SK-N-SH treated with all-trans-retinoic acid at 6 μM for 48 hours (cell line): ENCODE data around the gene TNNI3K.

Experiments used
- ATAC-seq: fragments of 200-7000 bp; cut with Tn5 transposase; 3 replicates; pipeline ENCODE4 v1.9.1; 2020; ENCODE audit warnings: mild to moderate bottlenecking, moderate library complexity
- ARNTL ChIP-seq: fragments of 450-650 bp; formaldehyde crosslinking; IDR thresholded peaks from 2 replicates; pipeline ENCODE4 v1.5.0; 2020; ENCODE audit warnings: low read depth, mild to moderate bottlenecking, moderate library complexity, borderline replicate concordance
- BACH2 ChIP-seq: fragments of 250-450 bp; sonication (Bioruptor Pico); IDR thresholded peaks from 2 replicates; pipeline ENCODE4 v1.9.0; 2021; ENCODE audit warnings: mild to moderate bottlenecking, borderline replicate concordance
- CSDC2 ChIP-seq: fragments of 250-450 bp; sonication (Bioruptor Pico); IDR thresholded peaks from 2 replicates; pipeline ENCODE4 v1.5.0; 2020; ENCODE audit warnings: mild to moderate bottlenecking, moderate library complexity
- ESRRG ChIP-seq: fragments of 250-450 bp; sonication (Bioruptor Pico); IDR thresholded peaks from 2 replicates; pipeline ENCODE4 v1.6.1; 2021; ENCODE audit warnings: mild to moderate bottlenecking
- ISL1 ChIP-seq: fragments of 250-450 bp; sonication (Bioruptor Pico); IDR thresholded peaks from 2 replicates; pipeline ENCODE4 v2.1.2; 2022; ENCODE audit warnings: mild to moderate bottlenecking, moderate library complexity
- OSR1 ChIP-seq: fragments of 250-450 bp; sonication (Bioruptor Pico); IDR thresholded peaks from 2 replicates; pipeline ENCODE4 v1.8.0; 2022; ENCODE audit warnings: moderate library complexity, mild to moderate bottlenecking, inconsistent platforms
- SNAI2 ChIP-seq: fragments of 250-450 bp; sonication (Bioruptor Pico); IDR thresholded peaks from 2 replicates; pipeline ENCODE4 v1.5.0; 2020; ENCODE audit warnings: mild to moderate bottlenecking, moderate library complexity
- TCF4 ChIP-seq: fragments of 250-450 bp; sonication (Bioruptor Pico); IDR thresholded peaks from 2 replicates; pipeline ENCODE4 v1.8.0; 2021; ENCODE audit warnings: mild to moderate bottlenecking, moderate library complexity, borderline replicate concordance
- TOX ChIP-seq: fragments of 250-450 bp; sonication (Bioruptor Pico); IDR thresholded peaks from 2 replicates; pipeline ENCODE4 v1.8.0; 2021; ENCODE audit warnings: mild to moderate bottlenecking, moderate library complexity, borderline replicate concordance
- ZC3H10 ChIP-seq: fragments of 250-450 bp; sonication (Bioruptor Pico); IDR thresholded peaks from 2 replicates; pipeline ENCODE4 v1.5.1; 2021; ENCODE audit warnings: mild to moderate bottlenecking, moderate library complexity
- ZFP3 ChIP-seq: fragments of 250-450 bp; sonication (Bioruptor Pico); IDR thresholded peaks from 2 replicates; pipeline ENCODE4 v1.5.0; 2020; ENCODE audit warnings: mild to moderate bottlenecking, moderate library complexity
- ZFP30 ChIP-seq: fragments of 450-650 bp; formaldehyde crosslinking; IDR thresholded peaks from 2 replicates; pipeline ENCODE4 v1.5.0; 2022; ENCODE audit warnings: mild to moderate bottlenecking, moderate library complexity
- ZNF565 ChIP-seq: fragments of 450-650 bp; formaldehyde crosslinking; conservative IDR thresholded peaks from 2 replicates; pipeline ENCODE4 v1.5.0; 2020; ENCODE audit warnings: low read depth, mild to moderate bottlenecking, moderate library complexity
- ZNF70 ChIP-seq: fragments of 450-650 bp; formaldehyde crosslinking; IDR thresholded peaks from 2 replicates; pipeline ENCODE4 v1.5.0; 2020; ENCODE audit warnings: mild to moderate bottlenecking, moderate library complexity
- ZNF8 ChIP-seq: fragments of 450-650 bp; formaldehyde crosslinking; IDR thresholded peaks from 2 replicates; pipeline ENCODE4 v1.5.0; 2020; ENCODE audit warnings: mild to moderate bottlenecking, moderate library complexity
- TF ChIP-seq, protein P1 (sequence below): fragments of 250-450 bp; sonication (Bioruptor Pico); IDR thresholded peaks from 2 replicates; pipeline ENCODE4 v1.5.0; 2020; ENCODE audit warnings: mild to moderate bottlenecking, moderate library complexity
- TF ChIP-seq, protein P2 (sequence below): fragments of 250-450 bp; sonication (Bioruptor Pico); IDR thresholded peaks from 2 replicates; pipeline ENCODE4 v1.5.1; 2021; ENCODE audit warnings: mild to moderate bottlenecking, moderate library complexity
- TF ChIP-seq, protein P3 (sequence below): fragments of 250-450 bp; sonication (Bioruptor Pico); IDR thresholded peaks from 2 replicates; pipeline ENCODE4 v1.8.0; 2020; ENCODE audit warnings: mild to moderate bottlenecking, moderate library complexity, borderline replicate concordance

Gene TNNI3K

DNA sequence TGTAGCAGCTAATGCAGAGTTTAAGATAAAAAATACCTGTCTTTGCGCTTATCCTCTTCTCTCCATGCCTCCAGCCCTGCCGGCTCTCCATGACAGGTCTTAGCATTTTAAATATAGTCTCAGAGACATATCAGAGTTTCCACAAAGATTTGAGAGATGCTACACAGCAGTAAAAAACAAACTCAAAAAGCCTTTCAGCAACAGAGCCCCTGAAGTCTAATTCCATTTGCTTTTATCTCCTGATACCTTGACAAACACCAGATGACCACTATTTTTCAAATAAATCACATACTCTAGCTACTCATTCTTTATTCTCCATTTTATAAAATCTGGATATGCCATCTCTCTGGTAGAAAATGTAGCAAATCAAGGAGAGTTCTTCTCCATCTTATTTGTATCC, 356.8 kb downstream of the TNNI3K start:
- TF ChIP-seq ISL1 (CRISPR knock-in tag) = peak; percentile 83
- 0 out of 2 replicates have a peak, but pooled peaks have one; percentile 18 for TF ChIP-seq SNAI2 (CRISPR knock-in tag)
- TF ChIP-seq ZNF70 (CRISPR knock-in tag) = no peak
- TF ChIP-seq ESRRG (CRISPR knock-in tag) = no peak
- TF ChIP-seq TCF4 = peak; percentile 73
- TF ChIP-seq, all 23 proteins: peak for 3
- no peak; the same call in 2 of the 3 replicates for ATAC-seq

DNA sequence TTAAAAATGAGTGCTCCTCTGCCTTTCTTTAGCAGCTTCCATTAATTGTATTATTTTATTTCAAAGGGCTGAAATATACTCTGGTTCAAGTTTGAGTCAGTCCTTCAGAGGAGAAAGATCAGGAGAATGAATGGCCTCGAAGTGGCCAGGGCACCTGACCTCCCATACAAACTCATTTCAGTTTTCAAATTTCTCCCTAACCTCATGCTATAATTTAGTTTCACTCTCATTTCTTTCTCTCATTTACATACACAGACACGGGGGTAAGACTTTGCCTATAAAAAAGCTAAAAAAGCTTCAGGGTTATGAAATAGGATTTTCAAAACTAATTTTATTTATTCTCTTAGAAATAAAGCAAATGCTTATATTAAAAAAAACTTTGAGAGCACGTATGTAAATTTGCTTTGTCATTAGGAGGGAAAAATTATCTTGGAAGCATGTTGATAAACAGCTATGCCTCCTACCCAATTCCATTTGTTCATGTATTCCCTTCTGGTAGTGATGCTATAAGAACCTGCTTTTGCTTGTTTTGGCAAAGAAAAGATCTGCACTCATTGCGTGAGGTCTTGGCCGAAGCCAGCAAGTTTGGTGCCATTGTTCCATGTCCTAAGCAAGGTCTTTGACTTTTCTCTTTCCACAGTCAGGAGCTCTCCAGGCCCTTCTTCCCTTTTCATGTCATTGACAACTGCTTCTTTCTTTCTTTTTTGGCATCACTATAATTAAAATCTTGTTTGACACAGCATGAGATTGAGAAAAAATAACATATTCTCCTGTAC, 357.6 kb downstream of the TNNI3K start:
- TF ChIP-seq ZFP30 (CRISPR knock-in tag) (no peak), CSDC2 (CRISPR knock-in tag) (no peak), ISL1 (CRISPR knock-in tag) (no peak), ZNF70 (CRISPR knock-in tag) (no peak), ZC3H10 (CRISPR knock-in tag) (no peak), TOX (CRISPR knock-in tag) (no peak), ZNF565 (CRISPR knock-in tag) (no peak), ZNF8 (CRISPR knock-in tag) (no peak), ARNTL (CRISPR knock-in tag) (no peak), BACH2 (no peak), ZFP3 (CRISPR knock-in tag) (no peak), SNAI2 (CRISPR knock-in tag) (no peak), OSR1 (CRISPR knock-in tag) (no peak)
- TF ChIP-seq, protein P1, sequence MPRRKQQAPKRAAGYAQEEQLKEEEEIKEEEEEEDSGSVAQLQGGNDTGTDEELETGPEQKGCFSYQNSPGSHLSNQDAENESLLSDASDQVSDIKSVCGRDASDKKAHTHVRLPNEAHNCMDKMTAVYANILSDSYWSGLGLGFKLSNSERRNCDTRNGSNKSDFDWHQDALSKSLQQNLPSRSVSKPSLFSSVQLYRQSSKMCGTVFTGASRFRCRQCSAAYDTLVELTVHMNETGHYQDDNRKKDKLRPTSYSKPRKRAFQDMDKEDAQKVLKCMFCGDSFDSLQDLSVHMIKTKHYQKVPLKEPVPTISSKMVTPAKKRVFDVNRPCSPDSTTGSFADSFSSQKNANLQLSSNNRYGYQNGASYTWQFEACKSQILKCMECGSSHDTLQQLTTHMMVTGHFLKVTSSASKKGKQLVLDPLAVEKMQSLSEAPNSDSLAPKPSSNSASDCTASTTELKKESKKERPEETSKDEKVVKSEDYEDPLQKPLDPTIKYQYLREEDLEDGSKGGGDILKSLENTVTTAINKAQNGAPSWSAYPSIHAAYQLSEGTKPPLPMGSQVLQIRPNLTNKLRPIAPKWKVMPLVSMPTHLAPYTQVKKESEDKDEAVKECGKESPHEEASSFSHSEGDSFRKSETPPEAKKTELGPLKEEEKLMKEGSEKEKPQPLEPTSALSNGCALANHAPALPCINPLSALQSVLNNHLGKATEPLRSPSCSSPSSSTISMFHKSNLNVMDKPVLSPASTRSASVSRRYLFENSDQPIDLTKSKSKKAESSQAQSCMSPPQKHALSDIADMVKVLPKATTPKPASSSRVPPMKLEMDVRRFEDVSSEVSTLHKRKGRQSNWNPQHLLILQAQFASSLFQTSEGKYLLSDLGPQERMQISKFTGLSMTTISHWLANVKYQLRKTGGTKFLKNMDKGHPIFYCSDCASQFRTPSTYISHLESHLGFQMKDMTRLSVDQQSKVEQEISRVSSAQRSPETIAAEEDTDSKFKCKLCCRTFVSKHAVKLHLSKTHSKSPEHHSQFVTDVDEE (CRISPR knock-in tag) = no peak
- TF ChIP-seq, protein P2, sequence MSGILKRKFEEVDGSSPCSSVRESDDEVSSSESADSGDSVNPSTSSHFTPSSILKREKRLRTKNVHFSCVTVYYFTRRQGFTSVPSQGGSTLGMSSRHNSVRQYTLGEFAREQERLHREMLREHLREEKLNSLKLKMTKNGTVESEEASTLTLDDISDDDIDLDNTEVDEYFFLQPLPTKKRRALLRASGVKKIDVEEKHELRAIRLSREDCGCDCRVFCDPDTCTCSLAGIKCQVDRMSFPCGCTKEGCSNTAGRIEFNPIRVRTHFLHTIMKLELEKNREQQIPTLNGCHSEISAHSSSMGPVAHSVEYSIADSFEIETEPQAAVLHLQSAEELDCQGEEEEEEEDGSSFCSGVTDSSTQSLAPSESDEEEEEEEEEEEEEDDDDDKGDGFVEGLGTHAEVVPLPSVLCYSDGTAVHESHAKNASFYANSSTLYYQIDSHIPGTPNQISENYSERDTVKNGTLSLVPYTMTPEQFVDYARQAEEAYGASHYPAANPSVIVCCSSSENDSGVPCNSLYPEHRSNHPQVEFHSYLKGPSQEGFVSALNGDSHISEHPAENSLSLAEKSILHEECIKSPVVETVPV = no peak
- TF ChIP-seq, protein P3, sequence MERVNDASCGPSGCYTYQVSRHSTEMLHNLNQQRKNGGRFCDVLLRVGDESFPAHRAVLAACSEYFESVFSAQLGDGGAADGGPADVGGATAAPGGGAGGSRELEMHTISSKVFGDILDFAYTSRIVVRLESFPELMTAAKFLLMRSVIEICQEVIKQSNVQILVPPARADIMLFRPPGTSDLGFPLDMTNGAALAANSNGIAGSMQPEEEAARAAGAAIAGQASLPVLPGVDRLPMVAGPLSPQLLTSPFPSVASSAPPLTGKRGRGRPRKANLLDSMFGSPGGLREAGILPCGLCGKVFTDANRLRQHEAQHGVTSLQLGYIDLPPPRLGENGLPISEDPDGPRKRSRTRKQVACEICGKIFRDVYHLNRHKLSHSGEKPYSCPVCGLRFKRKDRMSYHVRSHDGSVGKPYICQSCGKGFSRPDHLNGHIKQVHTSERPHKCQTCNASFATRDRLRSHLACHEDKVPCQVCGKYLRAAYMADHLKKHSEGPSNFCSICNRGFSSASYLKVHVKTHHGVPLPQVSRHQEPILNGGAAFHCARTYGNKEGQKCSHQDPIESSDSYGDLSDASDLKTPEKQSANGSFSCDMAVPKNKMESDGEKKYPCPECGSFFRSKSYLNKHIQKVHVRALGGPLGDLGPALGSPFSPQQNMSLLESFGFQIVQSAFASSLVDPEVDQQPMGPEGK = no peak
- ATAC-seq = no peak
